HEK293 (cell line): Measurements from ENCODE around the gene HGS.
A peak's percentile ranks its signal among the peaks of the same experiment; 100 is the strongest.

Experiments
- CTCF ChIA-PET: fragments of 350-600 bp; formaldehyde crosslinking; extraction: SDS; loops from one replicate; lab custom pipeline; 2021; ENCODE audit warnings: antibody characterized with exemption; lab: Yijun Ruan, JAX
- POLR2A ChIA-PET: fragments of 300-600 bp; formaldehyde crosslinking; extraction: SDS; loops from one replicate; lab custom pipeline; 2020; ENCODE audit warnings: antibody characterized with exemption, inconsistent platforms; lab: Yijun Ruan, JAX
- H3K27ac ChIP-seq: fragments of 200-500 bp; sonication (Bioruptor generic); 2 replicates; pipeline ENCODE4 v1.5.1; 2014; ENCODE audit warnings: low read depth, low read length, control low read depth, inconsistent platforms; ENCODE audit errors: extremely low read depth
- H3K36me3 ChIP-seq, 2 experiments: fragments of 200-500 bp in 1 of 2; sonication (Bioruptor generic) in 1 of 2; 1 replicate in 1 of 2; 2 replicates in 1 of 2; pipeline ENCODE4 v1.5.1; 2014 to 2017; ENCODE audit warnings: inconsistent platforms in 2 of 2, low read length in 2 of 2; ENCODE audit not compliant: control insufficient read depth in 2 of 2, insufficient read depth in 1 of 2
- H3K4me1 ChIP-seq: fragments of 200-500 bp; sonication (Bioruptor generic); 2 replicates; pipeline ENCODE4 v1.5.1; 2014; ENCODE audit warnings: mild to moderate bottlenecking, low read length, inconsistent platforms; ENCODE audit not compliant: control insufficient read depth, insufficient read depth
- H3K4me3 ChIP-seq: 2 replicates; pipeline ENCODE4 v1.5.1; 2011; ENCODE audit warnings: low read depth, mild to moderate bottlenecking, control low read depth, low read length, moderate library complexity
- H3K9me3 ChIP-seq: fragments of 200-500 bp; sonication (Bioruptor generic); 2 replicates; pipeline ENCODE4 v1.5.1; 2014; ENCODE audit warnings: low read depth, low read length, inconsistent platforms; ENCODE audit not compliant: control insufficient read depth, insufficient read depth
- EGR2 ChIP-seq: fragments of 450-650 bp; formaldehyde crosslinking; IDR thresholded peaks from 2 replicates; pipeline ENCODE4 v1.5.1; 2016; ENCODE audit warnings: low read depth, missing biosample characterization, missing genetic modification characterization
- GFI1B ChIP-seq: fragments of 450-650 bp; formaldehyde crosslinking; IDR thresholded peaks from 2 replicates; pipeline ENCODE4 v1.5.1; 2016; ENCODE audit warnings: missing biosample characterization, missing genetic modification characterization
- GLIS2 ChIP-seq: fragments of 450-650 bp; formaldehyde crosslinking; IDR thresholded peaks from 2 replicates; pipeline ENCODE4 v1.5.1; 2016; ENCODE audit warnings: missing biosample characterization, missing genetic modification characterization
- MZF1 ChIP-seq: fragments of 450-650 bp; formaldehyde crosslinking; IDR thresholded peaks from 2 replicates; pipeline ENCODE4 v1.5.1; 2017; ENCODE audit warnings: missing biosample characterization, missing genetic modification characterization, borderline replicate concordance
- PRDM4 ChIP-seq: fragments of 450-650 bp; formaldehyde crosslinking; IDR thresholded peaks from 2 replicates; pipeline ENCODE4 v1.5.1; 2017; ENCODE audit warnings: missing biosample characterization, missing genetic modification characterization
- RBAK ChIP-seq: fragments of 450-650 bp; formaldehyde crosslinking; IDR thresholded peaks from 2 replicates; pipeline ENCODE4 v1.5.1; 2016; ENCODE audit warnings: missing biosample characterization, missing genetic modification characterization
- SP3 ChIP-seq: fragments of 450-650 bp; formaldehyde crosslinking; IDR thresholded peaks from 2 replicates; pipeline ENCODE4 v1.5.1; 2016; ENCODE audit warnings: missing biosample characterization, missing genetic modification characterization
- TRIM28 ChIP-seq: IDR thresholded peaks from 2 replicates; pipeline ENCODE4 v1.6.1; 2011; ENCODE audit warnings: low read length, control low read depth, borderline replicate concordance
- ZBTB11 ChIP-seq: fragments of 450-650 bp; formaldehyde crosslinking; conservative IDR thresholded peaks from 2 replicates; pipeline ENCODE4 v1.5.1; 2016; ENCODE audit warnings: low read depth, missing biosample characterization, missing genetic modification characterization
- ZFHX2 ChIP-seq: fragments of 450-650 bp; formaldehyde crosslinking; conservative IDR thresholded peaks from 2 replicates; pipeline ENCODE4 v1.5.1; 2016; ENCODE audit warnings: missing biosample characterization, missing genetic modification characterization
- ZIC2 ChIP-seq: fragments of 450-650 bp; formaldehyde crosslinking; IDR thresholded peaks from 2 replicates; pipeline ENCODE4 v1.5.1; 2016; ENCODE audit warnings: missing biosample characterization, missing genetic modification characterization
- ZNF121 ChIP-seq: fragments of 450-650 bp; formaldehyde crosslinking; IDR thresholded peaks from 2 replicates; pipeline ENCODE4 v1.5.1; 2016; ENCODE audit warnings: missing biosample characterization, missing genetic modification characterization
- ZNF132 ChIP-seq: fragments of 450-650 bp; formaldehyde crosslinking; IDR thresholded peaks from 2 replicates; pipeline ENCODE4 v1.5.1; 2017; ENCODE audit warnings: missing biosample characterization, missing genetic modification characterization, borderline replicate concordance
- ZNF140 ChIP-seq: fragments of 450-650 bp; formaldehyde crosslinking; IDR thresholded peaks from 2 replicates; pipeline ENCODE4 v1.5.1; 2016; ENCODE audit warnings: missing biosample characterization, missing genetic modification characterization
- ZNF514 ChIP-seq: fragments of 450-650 bp; formaldehyde crosslinking; IDR thresholded peaks from 2 replicates; pipeline ENCODE4 v1.5.1; 2016; ENCODE audit warnings: missing biosample characterization, missing genetic modification characterization
- ZNF585B ChIP-seq: fragments of 450-650 bp; formaldehyde crosslinking; IDR thresholded peaks from 2 replicates; pipeline ENCODE4 v1.5.1; 2016; ENCODE audit warnings: missing biosample characterization, missing genetic modification characterization
- ZNF600 ChIP-seq: fragments of 450-650 bp; formaldehyde crosslinking; IDR thresholded peaks from 2 replicates; pipeline ENCODE4 v1.5.1; 2016; ENCODE audit warnings: missing biosample characterization, missing genetic modification characterization
- ZNF629 ChIP-seq: fragments of 450-650 bp; formaldehyde crosslinking; IDR thresholded peaks from 2 replicates; pipeline ENCODE4 v1.5.1; 2017; ENCODE audit warnings: missing biosample characterization, missing genetic modification characterization
- ZNF707 ChIP-seq: fragments of 450-650 bp; formaldehyde crosslinking; IDR thresholded peaks from 2 replicates; pipeline ENCODE4 v1.5.1; 2016; ENCODE audit warnings: missing biosample characterization, missing genetic modification characterization
- ZSCAN4 ChIP-seq: fragments of 450-650 bp; formaldehyde crosslinking; IDR thresholded peaks from 2 replicates; pipeline ENCODE4 v1.5.1; 2017; ENCODE audit warnings: missing biosample characterization, missing genetic modification characterization
- ZSCAN5A ChIP-seq: fragments of 450-650 bp; formaldehyde crosslinking; IDR thresholded peaks from 2 replicates; pipeline ENCODE4 v1.5.1; 2016; ENCODE audit warnings: missing biosample characterization, missing genetic modification characterization

Gene HGS

GRCh38 chr17:81641825-81642489 is 41.9 kb upstream of the HGS start:
- Histone ChIP-seq H3K27ac (no peak overlapping the region), H3K9me3 (no peaks in the 10 kb centered on the region), H3K4me3 (no peak overlapping the region), H3K4me1 (0 out of 2 replicates have a peak, but pooled peaks cover 3% of the 10 kb centered on the region), H3K36me3 (peaks cover 0 to 6% of the 10 kb centered on the region in 2 experiments; a peak in 1 of 3 replicates)
- ChIA-PET CTCF (no interaction called here), POLR2A (no interaction called here)
- TF ChIP-seq MZF1 (tag by site-specific recombination) (no peak), ZNF514 (no peak), ZNF629 (tag by site-specific recombination) (no peak), GFI1B (no peak), ZSCAN5A (tag by site-specific recombination) (no peak), ZNF132 (no peak), ZNF121 (tag by site-specific recombination) (no peak), ZNF585B (tag by site-specific recombination) (no peak)

GRCh38 chr17:81644496-81644895 is 39.3 kb upstream of the HGS start:
- ChIA-PET CTCF (interaction anchor here (0.5 kb wide), 1 partner anchor 19 kb away, joined by 3 read pairs; no protein-coding TSS in a partner anchor), POLR2A (interaction anchor here (0.5 kb wide), 1 partner anchor 212 kb away, joined by 3 read pairs; no protein-coding TSS in a partner anchor)
- H3K27ac ChIP-seq: no peak overlapping the region
- peaks cover 0 to 6% of the 10 kb centered on the region in 2 experiments; a peak in 1 of 3 replicates for H3K36me3 ChIP-seq
- H3K4me1 ChIP-seq: no peaks in the 10 kb centered on the region
- TF ChIP-seq ZFHX2 (tag by site-specific recombination): 0 out of 2 replicates have a peak, but pooled peaks have one; percentile 24
- no peak for TF ChIP-seq TRIM28
- no peaks in the 10 kb centered on the region for H3K9me3 ChIP-seq
- no peak overlapping the region for H3K4me3 ChIP-seq

GRCh38 chr17:81644976-81645952 is 38.5 kb upstream of the HGS start:
- peaks cover 0 to 6% of the 10 kb centered on the region in 2 experiments; a peak in 1 of 3 replicates for H3K36me3 ChIP-seq
- no peaks in the 10 kb centered on the region for H3K4me1 ChIP-seq
- CTCF ChIA-PET: interaction anchor here (1.5 kb wide), 1 partner anchor 44 kb away, joined by 4 read pairs; no protein-coding TSS in a partner anchor
- H3K27ac ChIP-seq: no peak overlapping the region
- H3K9me3 ChIP-seq: no peaks in the 10 kb centered on the region
- POLR2A ChIA-PET: interaction anchor here (0.5 to 0.7 kb wide), 2 partner anchors 38 to 211 kb away, joined by 3 read pairs; partner anchors contain the start of genes ARL16 and HGS
- H3K4me3 ChIP-seq: no peak overlapping the region
- TF ChIP-seq GLIS2 (tag by site-specific recombination): 0 out of 2 replicates have a peak, but pooled peaks have one; percentile 18
- TF ChIP-seq RBAK (tag by site-specific recombination): no peak
- TF ChIP-seq SP3: no peak
- no peak for TF ChIP-seq ZNF600 (tag by site-specific recombination)
- no peak for TF ChIP-seq ZNF707 (tag by site-specific recombination)
- no peak for TF ChIP-seq PRDM4 (tag by site-specific recombination)
- no peak for TF ChIP-seq ZSCAN4 (tag by site-specific recombination)
- 0 out of 2 replicates have a peak, but pooled peaks have one; percentile 16 for TF ChIP-seq EGR2 (tag by site-specific recombination)
- TF ChIP-seq ZBTB11 (tag by site-specific recombination): no peak
- TF ChIP-seq ZNF140 (tag by site-specific recombination): no peak
- TF ChIP-seq ZIC2 (tag by site-specific recombination): peak; percentile 10; the same call in 1 of the 2 replicates
